ENCODE measurements around the gene MED15.

Gene MED15

GRCh38 chr22:20625270-20625669 lies 117.9 kb downstream of the MED15 start:
- no peak for DNase-seq (ENCODE audit: low read depth)

DNA sequence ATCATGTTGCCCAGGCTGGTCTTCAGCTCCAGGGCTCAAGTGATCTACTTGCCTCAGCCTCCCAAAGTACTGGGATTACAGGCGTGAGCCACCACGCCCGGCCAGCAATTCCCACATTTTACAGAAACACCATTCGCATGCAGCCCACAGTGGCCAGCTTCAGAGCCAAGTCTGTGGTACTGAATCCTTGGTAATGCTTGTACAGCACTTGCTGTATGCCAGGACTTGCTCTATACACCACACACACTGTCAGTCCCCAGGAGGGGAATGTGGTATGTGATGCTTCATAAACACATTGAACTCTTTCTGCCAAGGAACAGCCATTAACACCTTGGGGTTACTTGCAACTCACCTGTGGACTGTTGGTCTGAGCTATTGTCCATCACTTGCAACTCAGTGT lies 119.4 kb downstream of the MED15 start:
- no peak for DNase-seq (ENCODE audit: low read depth)

GRCh38 chr22:20627432-20627831 lies 120.0 kb downstream of the MED15 start:
- no peak for DNase-seq (ENCODE audit: low read depth)

DNA sequence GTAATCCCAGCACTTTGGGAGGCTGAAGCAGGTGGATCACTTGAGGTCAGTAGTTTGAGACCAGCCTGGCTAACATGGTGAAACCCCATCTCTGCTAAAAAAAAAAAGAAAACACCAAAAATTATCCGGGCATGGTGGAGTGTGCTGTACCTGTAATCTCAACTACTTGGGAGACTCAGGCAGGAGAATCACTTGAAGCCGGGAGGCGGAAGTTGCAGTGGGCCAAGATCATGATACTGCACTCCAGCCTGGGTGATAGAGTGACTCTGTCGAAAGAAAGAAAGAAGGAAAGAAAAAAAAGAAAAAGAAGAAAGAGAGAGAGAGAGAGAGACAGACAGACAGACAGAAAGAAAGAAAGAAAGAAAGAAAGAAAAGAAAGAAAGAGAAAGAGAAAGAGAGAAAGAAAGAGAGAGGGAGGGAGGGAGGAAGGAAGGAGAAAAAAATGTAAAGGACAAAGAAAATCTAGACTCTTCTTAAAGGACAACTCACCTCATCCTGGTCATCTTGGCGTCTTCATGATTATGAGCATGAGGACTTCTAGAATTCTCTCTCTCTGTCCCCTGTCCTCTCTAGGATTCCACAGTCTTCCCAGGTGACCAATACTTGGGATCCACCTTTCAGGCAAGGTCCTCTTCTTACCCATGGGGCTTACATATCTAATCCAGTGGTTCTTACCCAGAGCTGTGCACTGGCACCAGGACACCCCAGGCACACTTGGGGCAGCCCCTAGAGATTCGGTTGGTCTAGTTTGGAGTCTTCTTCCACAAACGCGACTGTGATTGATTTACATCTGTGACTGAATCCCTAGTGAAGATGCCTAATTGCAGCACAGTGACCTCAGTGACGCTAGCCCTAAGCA lies 120.9 kb downstream of the MED15 start:
- DNase-seq (ENCODE audit: low read depth) = no peak

DNA sequence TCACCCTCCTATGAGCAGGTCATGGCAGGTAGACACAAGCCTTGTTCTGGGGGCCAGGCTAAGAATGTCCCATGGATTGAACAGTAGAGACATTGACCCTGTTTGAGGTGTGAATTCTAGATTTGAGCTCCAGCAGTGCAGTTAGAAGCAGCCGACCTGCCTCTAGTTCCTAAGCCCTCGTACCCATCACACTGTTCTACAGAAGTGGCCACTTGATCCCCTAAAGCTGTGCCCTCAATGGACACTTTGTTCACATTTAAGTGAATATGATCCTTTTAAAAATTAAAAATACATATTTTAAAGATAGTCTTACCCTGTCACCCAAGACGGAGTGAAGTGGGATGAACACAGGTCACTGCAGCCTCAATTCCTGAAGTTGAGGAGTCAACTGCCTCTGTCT lies 122.0 kb downstream of the MED15 start:
- DNase-seq (ENCODE audit: low read depth) = no peak

DNA sequence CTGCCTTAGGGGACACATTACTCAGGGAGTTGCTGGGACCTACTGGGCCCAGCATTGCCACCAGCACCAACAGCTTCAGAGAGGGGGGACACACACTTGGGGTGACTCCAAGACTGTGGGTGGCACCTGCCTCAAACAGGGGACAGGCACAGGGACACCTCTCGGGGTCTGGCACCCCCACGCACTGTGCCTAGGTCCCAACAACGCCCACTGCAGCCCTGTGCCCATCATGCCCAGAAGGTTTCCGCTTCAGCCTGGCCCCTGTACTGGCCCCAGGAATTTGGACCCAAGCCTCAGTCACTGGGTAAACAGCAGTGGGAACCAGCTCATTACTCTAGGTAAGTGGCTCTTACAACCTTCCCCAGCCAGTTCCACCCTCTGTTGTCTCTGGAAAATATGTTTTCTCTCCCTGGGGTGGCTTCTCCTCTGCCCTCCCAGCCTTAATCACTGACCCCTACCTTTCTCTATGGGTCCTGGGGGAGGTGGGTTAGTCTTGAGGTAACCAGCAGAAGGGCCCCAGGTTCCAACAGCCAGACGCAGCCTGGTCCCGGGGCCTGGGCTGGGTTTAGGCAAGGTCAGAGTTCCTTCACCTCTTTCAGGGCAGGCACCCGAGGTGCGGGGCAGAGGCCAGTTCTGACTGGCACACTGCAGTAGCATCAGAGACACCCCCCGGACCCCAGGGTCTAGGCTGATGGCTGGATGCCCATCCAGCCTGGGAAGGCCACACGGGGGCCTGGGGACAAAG lies 123.6 kb downstream of the MED15 start:
- DNase-seq (ENCODE audit: low read depth) = no peak

DNA sequence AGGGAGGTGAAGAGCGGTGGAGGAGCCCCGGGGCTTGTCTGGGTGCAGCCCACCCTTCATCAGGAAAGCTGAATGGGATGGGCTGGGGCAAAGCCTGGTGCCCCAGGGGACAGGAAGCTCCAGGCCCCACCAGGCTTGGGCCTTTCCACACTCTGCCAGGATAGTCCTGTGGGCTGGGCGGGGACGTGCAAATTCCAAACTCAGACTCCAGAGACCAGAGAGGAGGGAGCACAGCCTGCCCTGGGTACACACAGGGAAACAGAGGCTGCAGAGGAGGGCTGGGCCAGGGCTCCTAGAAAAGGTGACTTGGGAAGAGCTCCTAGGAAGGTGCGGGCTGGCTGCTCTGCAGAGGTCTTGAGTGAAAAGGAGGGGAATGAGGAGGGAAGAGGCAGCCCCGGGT lies 124.7 kb downstream of the MED15 start:
- no peak for DNase-seq (ENCODE audit: low read depth)

DNA sequence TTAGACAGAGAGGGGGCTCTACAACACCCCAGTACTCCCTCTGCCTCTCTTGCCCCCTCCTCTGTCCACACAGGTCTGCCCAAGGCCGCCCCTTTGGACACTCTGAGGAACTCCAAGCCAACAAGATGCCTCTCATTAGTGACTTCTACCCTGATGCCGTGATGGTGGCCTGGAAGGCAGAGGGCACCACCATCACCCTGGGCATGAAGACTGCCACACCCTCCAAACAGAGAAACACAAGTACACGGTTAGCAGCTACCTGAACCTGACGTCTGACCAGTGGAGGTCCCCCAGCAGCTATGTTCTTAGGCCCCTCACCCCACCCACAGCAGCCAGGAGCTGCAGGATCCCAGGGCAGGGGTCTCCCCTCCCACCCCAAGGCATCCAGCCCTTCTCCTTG lies 125.1 kb downstream of the MED15 start:
- DNase-seq (ENCODE audit: low read depth) = no peak

GRCh38 chr22:20634560-20635226 lies 127.3 kb downstream of the MED15 start:
- DNase-seq (ENCODE audit: low read depth) = no peak

- no peak for DNase-seq (ENCODE audit: low read depth)
These were observed 127.8 kb downstream of the MED15 start for GRCh38 chr22:20635227-20635591.

DNA sequence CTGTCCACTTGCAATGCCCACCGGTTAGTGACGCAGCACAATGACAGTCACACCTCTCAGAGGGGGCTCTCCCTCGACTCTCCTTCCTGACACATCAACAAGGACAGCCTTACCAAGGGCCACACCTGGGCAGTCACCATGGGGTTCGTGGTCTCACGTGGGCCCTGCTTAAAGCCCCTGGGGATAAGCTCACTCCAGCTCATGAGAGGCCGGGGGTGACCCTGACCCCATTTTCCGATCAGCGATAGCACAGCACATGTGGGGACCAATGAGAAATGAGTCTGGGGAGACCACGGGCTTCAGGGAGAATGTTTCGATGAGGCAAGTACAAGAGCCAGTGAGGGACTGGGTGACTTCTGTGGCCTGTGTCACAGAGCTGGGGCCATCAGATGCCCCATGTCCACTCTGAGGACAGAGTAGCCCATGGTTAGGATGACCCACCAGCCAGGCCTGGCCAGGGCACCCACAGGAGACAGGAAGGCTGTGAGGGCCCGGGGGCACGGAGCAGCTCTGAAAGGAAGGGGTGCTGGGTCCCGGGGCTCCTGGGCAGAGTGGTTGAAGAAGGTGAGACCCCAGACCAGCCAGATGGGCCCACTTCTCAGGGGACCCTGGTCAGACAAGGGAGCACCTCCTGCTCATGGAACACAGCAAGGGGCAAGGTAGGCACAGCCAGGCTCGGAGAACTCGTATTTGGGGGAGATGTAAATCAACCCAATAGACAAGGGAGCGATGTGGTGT lies 128.8 kb downstream of the MED15 start:
- DNase-seq (ENCODE audit: low read depth) = no peak

DNA sequence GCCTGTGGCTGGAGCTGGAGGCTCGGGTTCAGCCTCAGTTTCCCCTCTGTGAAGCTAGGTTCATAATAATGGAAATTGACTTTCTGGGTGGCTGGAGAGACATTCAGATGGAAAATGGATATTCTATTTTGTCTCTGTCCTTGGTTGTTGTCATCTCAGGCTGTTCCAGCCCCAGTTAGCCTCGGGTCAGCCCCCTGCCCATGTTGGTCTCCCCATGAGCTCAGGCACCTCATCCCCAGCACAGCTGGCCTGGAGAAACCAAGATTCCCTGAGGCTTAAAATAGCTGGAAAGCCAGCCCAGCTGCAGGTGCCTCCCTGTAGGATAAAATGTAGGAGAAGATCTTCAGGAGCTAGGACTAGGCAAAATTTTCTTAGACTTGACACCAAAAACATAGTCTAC lies 129.5 kb downstream of the MED15 start:
- no peak for DNase-seq (ENCODE audit: low read depth)

All from GM04504 (cell line).